ENCODE results near the gene NEDD4. TPM values are rescaled to one million over a fixed set of nuclear protein-coding genes. Genes with fewer than 3 reads are reported as not detected.

The NEDD4 gene
- total RNA-seq, 1 donor from 2014 or later: 6.1 TPM

DNA sequence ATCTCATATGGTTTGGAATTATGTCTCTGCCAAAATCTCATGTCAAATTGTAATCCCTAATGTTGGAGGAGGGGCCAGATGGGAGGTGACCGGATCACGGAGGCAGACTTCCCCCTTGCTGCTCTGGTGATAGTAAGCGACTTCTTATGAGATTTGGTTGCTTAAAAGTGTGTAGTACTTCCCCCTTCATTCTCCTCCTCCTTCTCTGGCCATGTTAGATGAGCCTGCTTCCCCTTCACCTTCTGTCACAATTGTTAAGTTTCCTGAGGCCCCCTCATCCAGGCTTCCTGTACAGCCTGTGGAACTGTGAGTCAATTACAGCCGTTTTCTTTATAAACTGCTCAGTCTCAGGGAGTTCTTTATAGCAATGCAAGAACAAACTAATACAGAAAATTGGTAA lies 51.1 kb downstream of the NEDD4 start:
- no peaks in the 10 kb centered on the region for H3K4me1 ChIP-seq
- no peak overlapping the region for H3K27ac ChIP-seq
- H3K36me3 ChIP-seq: peaks cover 0 to 22% of the 10 kb centered on the region in 2 donors
- intact Hi-C loops (cut with DNase I): no loop called here
- H3K27me3 ChIP-seq: no peaks in the 10 kb centered on the region
- H3K4me3 ChIP-seq: no peak overlapping the region
- DNase-seq (ENCODE audit: low spot score in 2 of 2): no peak
- H3K9me3 ChIP-seq: peaks cover 0 to 21% of the 10 kb centered on the region in 2 donors
- TF ChIP-seq, protein P1, sequence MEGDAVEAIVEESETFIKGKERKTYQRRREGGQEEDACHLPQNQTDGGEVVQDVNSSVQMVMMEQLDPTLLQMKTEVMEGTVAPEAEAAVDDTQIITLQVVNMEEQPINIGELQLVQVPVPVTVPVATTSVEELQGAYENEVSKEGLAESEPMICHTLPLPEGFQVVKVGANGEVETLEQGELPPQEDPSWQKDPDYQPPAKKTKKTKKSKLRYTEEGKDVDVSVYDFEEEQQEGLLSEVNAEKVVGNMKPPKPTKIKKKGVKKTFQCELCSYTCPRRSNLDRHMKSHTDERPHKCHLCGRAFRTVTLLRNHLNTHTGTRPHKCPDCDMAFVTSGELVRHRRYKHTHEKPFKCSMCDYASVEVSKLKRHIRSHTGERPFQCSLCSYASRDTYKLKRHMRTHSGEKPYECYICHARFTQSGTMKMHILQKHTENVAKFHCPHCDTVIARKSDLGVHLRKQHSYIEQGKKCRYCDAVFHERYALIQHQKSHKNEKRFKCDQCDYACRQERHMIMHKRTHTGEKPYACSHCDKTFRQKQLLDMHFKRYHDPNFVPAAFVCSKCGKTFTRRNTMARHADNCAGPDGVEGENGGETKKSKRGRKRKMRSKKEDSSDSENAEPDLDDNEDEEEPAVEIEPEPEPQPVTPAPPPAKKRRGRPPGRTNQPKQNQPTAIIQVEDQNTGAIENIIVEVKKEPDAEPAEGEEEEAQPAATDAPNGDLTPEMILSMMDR (IDR thresholded peaks at IDR 0.05): no peak

DNA sequence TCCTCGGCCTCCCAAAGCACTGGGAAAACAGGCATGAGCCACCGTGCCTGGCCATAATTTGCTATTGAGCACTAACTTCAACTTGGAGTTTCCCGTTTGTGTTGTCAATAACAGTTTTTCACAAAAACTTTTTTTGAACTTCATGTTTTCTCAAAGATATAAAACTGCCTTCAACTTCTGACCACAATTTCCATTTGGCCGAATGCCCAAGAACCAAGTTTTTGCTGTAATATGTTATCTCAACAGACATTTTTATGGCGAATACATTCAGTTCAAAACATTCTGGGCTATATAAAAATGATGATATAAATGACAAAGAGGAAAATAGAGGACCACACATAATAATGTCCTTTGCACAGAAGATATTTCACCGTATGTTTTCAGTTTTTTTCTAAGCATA lies 56.4 kb downstream of the NEDD4 start:
- peaks cover 0 to 13% of the 10 kb centered on the region in 2 donors for H3K9me3 ChIP-seq
- TF ChIP-seq, protein P1 (IDR thresholded peaks at IDR 0.05): no peak
- no peak overlapping the region for H3K27ac ChIP-seq

DNA sequence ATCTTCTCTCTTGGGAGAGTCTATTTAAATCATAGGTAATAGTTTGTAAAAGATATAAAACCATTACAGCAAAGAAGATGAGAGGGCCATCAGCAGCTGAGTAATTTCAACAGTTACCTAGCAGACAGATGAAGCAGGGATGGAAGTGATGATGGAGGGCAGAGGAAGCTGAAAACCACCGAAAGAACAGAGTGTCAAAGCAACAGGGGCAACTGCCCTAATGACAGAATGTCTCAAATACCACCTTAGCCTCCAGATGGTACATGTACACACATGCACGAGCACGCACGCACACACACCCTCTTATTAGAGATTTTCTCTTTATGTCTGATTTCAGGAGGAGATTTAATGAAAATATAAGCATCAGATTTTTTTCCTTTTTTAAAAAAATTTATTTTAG lies 64.5 kb downstream of the NEDD4 start:
- H3K4me1 ChIP-seq: no peaks in the 10 kb centered on the region
- TF ChIP-seq, protein P1 (IDR thresholded peaks at IDR 0.05): no peak
- no peaks in the 10 kb centered on the region for H3K27me3 ChIP-seq
- H3K27ac ChIP-seq: no peak overlapping the region
- H3K9me3 ChIP-seq: no peaks in the 10 kb centered on the region
- DNase-seq (ENCODE audit: low spot score in 2 of 2): no peak
- intact Hi-C loops (cut with DNase I): no loop called here
- no peak overlapping the region for H3K4me3 ChIP-seq
- H3K36me3 ChIP-seq: no peaks in the 10 kb centered on the region

More for the DNA sequence above, 56.4 kb downstream of the NEDD4 start:
- H3K4me1 ChIP-seq: no peaks in the 10 kb centered on the region
- no peak overlapping the region for H3K4me3 ChIP-seq
- H3K27me3 ChIP-seq: no peaks in the 10 kb centered on the region
- intact Hi-C loops (cut with DNase I): no loop called here
- no peak for DNase-seq (ENCODE audit: low spot score in 2 of 2)
- H3K36me3 ChIP-seq: peaks cover 0 to 7% of the 10 kb centered on the region in 2 donors

DNA sequence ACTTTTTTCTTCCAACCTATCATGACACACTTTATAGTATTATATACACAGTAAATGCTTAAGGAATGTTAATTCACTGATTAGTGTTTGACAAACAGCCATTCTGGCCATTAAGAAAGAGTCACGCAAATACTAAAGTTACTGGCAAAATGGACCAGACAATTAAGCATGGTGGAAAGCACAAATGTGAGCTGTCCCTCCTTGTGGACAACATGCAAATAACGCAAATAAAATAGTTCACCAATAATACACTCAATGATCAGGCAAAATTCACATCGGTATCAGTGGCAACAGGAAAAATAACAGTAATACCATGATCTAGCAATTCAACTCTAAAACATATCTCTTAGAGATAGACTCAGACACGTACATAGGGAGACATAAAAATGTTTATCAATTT lies 71.7 kb downstream of the NEDD4 start:
- no peaks in the 10 kb centered on the region for H3K4me1 ChIP-seq
- no peak for DNase-seq (ENCODE audit: low spot score in 2 of 2)
- intact Hi-C loops (cut with DNase I): no loop called here
- H3K27ac ChIP-seq: no peak overlapping the region
- H3K4me3 ChIP-seq: no peak overlapping the region
- TF ChIP-seq, protein P1 (IDR thresholded peaks at IDR 0.05): no peak
- no peaks in the 10 kb centered on the region for H3K36me3 ChIP-seq
- no peaks in the 10 kb centered on the region for H3K9me3 ChIP-seq
- H3K27me3 ChIP-seq: no peaks in the 10 kb centered on the region

DNA sequence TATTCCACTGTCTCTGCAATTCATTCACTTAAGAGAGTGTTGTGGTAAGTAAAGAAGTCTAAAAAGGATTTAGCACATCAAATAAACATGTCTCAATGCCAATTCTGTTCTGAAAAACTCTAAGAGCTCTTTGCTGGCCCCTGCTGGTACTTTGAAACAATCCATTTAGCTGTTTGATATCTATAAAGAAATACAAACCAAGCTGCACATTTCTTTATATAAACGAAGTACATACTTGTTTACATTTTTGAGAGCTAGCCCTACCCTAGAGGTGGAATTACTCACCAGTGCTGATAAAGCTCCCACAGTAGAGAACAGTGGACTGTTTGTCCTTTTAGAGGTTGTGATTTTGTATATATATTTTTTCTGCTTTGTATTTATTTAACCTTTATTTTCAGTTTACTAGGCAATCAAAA lies 75.5 kb downstream of the NEDD4 start:
- H3K27me3 ChIP-seq: no peaks in the 10 kb centered on the region
- TF ChIP-seq, protein P1 (IDR thresholded peaks at IDR 0.05): peak in 2 of 3 experiments; percentile 55 to 65
- no peak overlapping the region for H3K4me3 ChIP-seq
- peak overlapping the region in 1 of 2 donors; percentile 17 for H3K27ac ChIP-seq
- H3K9me3 ChIP-seq: no peaks in the 10 kb centered on the region
- no peaks in the 10 kb centered on the region for H3K4me1 ChIP-seq
- no peak for DNase-seq (ENCODE audit: low spot score in 2 of 2)
- H3K36me3 ChIP-seq: no peaks in the 10 kb centered on the region
- intact Hi-C loops (cut with DNase I): no loop called here

All from ascending aorta (tissue), 2 donors.